HCEC 1CT (cell line): ENCODE results near the gene MTMR8.

Source experiments
- DNase-seq: peaks from one replicate; pipeline ENCODE4 v3.0.0-alpha.2; 2017

The MTMR8 gene

DNA sequence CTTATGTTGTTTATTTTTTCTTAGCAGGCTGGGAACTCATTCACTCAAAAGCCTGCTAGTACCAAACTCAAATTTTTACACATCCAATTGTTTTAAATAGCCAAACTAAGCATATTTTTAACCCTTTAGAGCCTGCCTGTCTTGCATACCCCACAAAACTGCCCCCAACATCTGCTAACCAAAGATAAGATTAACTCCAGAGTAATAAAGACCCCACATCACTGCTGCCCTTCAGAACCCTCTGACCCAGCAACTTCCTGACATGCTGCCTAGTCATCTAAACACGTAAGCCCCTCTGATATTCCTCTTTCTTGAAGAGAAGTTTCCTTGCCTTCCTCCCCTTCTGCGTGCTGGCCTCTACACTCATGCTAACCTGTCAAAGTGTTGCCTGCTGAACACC lies 104.1 kb downstream of the MTMR8 start:
- DNase-seq: no peak

GRCh38 chrX:64265265-64265664 lies 130.0 kb downstream of the MTMR8 start:
- DNase-seq: no peak

GRCh38 chrX:64230123-64230970 lies 164.9 kb downstream of the MTMR8 start, which contains the start of gene ASB12:
ASB12 (minus strand) TSS chrX:64230607; CDS start chrX:64225650, 4,957 bp downstream.
- DNase-seq: no peak

- DNase-seq: no peak
Observed at GRCh38 chrX:64229154-64229553, 166.1 kb downstream of the MTMR8 start.
